GM18505 (cell line): ENCODE measurements around the gene SMIM29.
A peak's percentile ranks its signal among the peaks of the same experiment; 100 is the strongest.

Experiments used
- ATAC-seq: cut with Tn5 transposase; IDR thresholded peaks from one replicate; pipeline ENCODE4 v1.9.1; 2021; ENCODE audit not compliant: unreplicated experiment
- POLR2A ChIP-seq: IDR thresholded peaks from 4 replicates; pipeline ENCODE4 v1.6.1; 2011; ENCODE audit warnings: borderline replicate concordance; ENCODE audit not compliant: insufficient read depth, insufficient read length; ENCODE audit errors: extremely low read depth

Gene SMIM29

GRCh38 chr6:34241351-34242215, 7.2 kb downstream of the SMIM29 start:
- TF ChIP-seq POLR2A = no peak
- no peak for ATAC-seq

GRCh38 chr6:34240329-34241248, 8.2 kb downstream of the SMIM29 start:
- no peak for TF ChIP-seq POLR2A
- no peak for ATAC-seq

- ATAC-seq = no peak
- no peak for TF ChIP-seq POLR2A
These were observed 8.9 kb downstream of the SMIM29 start for GRCh38 chr6:34239893-34240292.

- TF ChIP-seq POLR2A = no peak
- no peak for ATAC-seq
These were observed 9.3 kb downstream of the SMIM29 start for GRCh38 chr6:34239500-34239825.

GRCh38 chr6:34238585-34239499, 10.0 kb downstream of the SMIM29 start:
- TF ChIP-seq POLR2A = no peak
- no peak for ATAC-seq

- no peak for TF ChIP-seq POLR2A
- no peak for ATAC-seq
These were observed 10.9 kb downstream of the SMIM29 start for GRCh38 chr6:34237722-34238584.

GRCh38 chr6:34237316-34237721, 11.5 kb downstream of the SMIM29 start:
- no peak for TF ChIP-seq POLR2A
- ATAC-seq = peak; percentile 14

GRCh38 chr6:34236443-34237315, 12.1 kb downstream of the SMIM29 start, which contains the start of gene HMGA1:
TSS of gene HMGA1 (plus strand) at chr6:34236873. CDS start at chr6:34240781, 3,908 bp downstream.
- peak; percentile 99 for TF ChIP-seq POLR2A

GRCh38 chr6:34236131-34236442, 12.7 kb downstream of the SMIM29 start:
- no peak for ATAC-seq
- no peak for TF ChIP-seq POLR2A

More at GRCh38 chr6:34236443-34237315, 12.1 kb downstream of the SMIM29 start, which contains the start of gene HMGA1:
- peak; percentile 62 for ATAC-seq

- TF ChIP-seq POLR2A = peak; percentile 45
- no peak for ATAC-seq
These were observed 13.3 kb downstream of the SMIM29 start for GRCh38 chr6:34235307-34236130.
